Loucy (cell line): Measurements from ENCODE around the gene NEUROD4.

Source experiments
- EZH2phosphoT487 ChIP-seq: fragments of 200-600 bp; IDR thresholded peaks from 2 replicates; pipeline ENCODE4 v1.6.1; 2018; ENCODE audit warnings: antibody characterized with exemption, mild to moderate bottlenecking, moderate library complexity, borderline replicate concordance
- TF ChIP-seq, protein P1 (sequence below): fragments of 200-600 bp; sonication (generic); conservative IDR thresholded peaks from 2 replicates; pipeline ENCODE4 v1.5.1; 2014; ENCODE audit warnings: mild to moderate bottlenecking, antibody characterized with exemption, low read length

- TF ChIP-seq, protein P1, sequence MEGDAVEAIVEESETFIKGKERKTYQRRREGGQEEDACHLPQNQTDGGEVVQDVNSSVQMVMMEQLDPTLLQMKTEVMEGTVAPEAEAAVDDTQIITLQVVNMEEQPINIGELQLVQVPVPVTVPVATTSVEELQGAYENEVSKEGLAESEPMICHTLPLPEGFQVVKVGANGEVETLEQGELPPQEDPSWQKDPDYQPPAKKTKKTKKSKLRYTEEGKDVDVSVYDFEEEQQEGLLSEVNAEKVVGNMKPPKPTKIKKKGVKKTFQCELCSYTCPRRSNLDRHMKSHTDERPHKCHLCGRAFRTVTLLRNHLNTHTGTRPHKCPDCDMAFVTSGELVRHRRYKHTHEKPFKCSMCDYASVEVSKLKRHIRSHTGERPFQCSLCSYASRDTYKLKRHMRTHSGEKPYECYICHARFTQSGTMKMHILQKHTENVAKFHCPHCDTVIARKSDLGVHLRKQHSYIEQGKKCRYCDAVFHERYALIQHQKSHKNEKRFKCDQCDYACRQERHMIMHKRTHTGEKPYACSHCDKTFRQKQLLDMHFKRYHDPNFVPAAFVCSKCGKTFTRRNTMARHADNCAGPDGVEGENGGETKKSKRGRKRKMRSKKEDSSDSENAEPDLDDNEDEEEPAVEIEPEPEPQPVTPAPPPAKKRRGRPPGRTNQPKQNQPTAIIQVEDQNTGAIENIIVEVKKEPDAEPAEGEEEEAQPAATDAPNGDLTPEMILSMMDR: no peak
- TF ChIP-seq EZH2phosphoT487: no peak
These were observed 18.4 kb upstream of the NEUROD4 start for GRCh38 chr12:55001198-55001868.
